Measurements from ENCODE around the gene TACC3.

- TF ChIP-seq CTCF (IDR thresholded peaks at IDR 0.05), result no peak
- TF ChIP-seq POLR2AphosphoS5 (IDR thresholded peaks at IDR 0.05), result no peak
These were observed 18.8 kb downstream of the TACC3 start for GRCh38 chr4:1740021-1740545.
